ENCODE results near the gene NCS1.

Gene NCS1

DNA sequence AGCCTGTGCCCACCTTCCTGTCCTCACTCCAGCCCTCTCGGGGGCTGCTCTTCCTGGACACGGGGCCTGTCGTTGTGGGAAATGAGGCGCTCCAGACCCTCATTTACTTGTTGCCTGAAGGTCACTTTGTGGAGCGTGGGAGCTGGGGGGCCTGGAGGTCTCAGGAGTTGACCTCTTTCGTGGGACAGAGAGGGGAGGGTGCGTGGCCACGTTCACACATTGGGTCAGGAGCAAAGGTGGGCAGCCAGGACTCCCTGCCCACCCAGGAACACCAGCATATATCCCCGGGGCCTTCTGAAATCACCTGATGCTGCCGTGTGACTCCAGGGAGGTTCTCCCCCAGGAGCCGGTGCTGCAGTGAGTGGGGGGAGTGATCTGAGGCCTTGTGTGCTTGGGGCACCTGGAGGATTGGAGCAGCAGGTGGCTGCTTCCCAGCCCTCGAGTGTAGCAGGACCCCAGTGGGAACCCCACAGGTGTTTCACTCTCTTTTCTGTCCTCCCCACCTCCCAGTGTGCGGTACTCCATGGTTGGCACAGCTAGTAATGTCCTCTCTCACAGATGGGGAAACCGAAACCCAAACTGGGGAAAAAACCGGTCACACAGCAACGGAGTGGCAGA is 20.3 kb downstream of the NCS1 start:
- no peak for DNase-seq (ENCODE audit: low read depth)
- H3K4me3 ChIP-seq (ENCODE audit: low read length), result no peak overlapping the region
- TF ChIP-seq CTCF (IDR thresholded peaks at IDR 0.05; ENCODE audit: insufficient read depth, low read depth, low read length, missing control alignments), result no peak

- no peak overlapping the region for H3K4me3 ChIP-seq (ENCODE audit: low read length)
- no peak for DNase-seq (ENCODE audit: low read depth)
- no peak for TF ChIP-seq CTCF (IDR thresholded peaks at IDR 0.05; ENCODE audit: insufficient read depth, low read depth, low read length, missing control alignments)
These were observed 20.9 kb downstream of the NCS1 start for GRCh38 chr9:130193103-130193502.

DNA sequence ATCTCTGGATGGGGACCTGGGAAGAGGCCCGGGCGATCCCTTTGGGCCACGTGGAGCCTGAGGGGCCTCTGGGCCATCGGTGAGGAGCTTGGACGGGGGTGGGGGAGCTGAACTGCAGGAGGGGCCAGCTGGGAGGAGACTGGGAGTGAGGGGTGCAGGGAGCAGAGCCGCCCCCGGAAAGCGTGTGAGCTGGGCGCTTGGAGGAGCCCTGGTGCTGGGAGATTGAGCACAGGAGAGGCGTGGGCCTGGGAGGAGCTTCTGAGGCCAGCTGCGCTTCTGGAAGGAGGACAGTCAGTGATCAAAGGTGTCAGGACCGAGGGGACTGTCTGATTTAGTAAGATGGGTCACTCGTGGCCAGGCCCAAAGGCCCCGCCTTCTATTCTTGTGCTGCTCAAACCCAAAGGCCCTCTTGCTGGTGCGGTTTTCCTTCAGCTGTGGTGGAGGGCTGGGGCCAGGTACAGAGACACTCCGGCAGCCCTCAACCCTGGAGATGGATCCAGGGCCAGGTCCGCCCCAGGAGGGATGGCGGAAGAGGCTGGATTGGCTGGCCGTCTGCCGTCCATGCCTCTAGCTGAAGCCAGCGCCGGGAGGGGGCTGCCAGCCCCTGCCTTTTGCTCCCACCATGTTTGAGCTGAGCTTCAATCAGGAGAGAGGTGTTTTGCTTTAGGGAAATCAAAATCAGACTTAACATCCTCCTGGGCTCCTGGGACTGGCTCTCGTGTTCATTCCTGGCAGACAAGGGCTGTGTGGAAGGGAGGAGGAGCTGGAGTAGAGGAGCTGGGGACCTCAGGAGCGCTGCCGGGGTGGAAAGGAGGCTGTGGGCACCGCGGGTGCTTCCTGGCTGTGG is 21.6 kb downstream of the NCS1 start:
- TF ChIP-seq CTCF (IDR thresholded peaks at IDR 0.05; ENCODE audit: insufficient read depth, low read depth, low read length, missing control alignments), result no peak
- DNase-seq (ENCODE audit: low read depth), result peak; percentile 35
- no peak overlapping the region for H3K4me3 ChIP-seq (ENCODE audit: low read length)

GRCh38 chr9:130194378-130194932 is 22.3 kb downstream of the NCS1 start:
- DNase-seq (ENCODE audit: low read depth), result peak; percentile 55
- no peak overlapping the region for H3K4me3 ChIP-seq (ENCODE audit: low read length)
- no peak for TF ChIP-seq CTCF (IDR thresholded peaks at IDR 0.05; ENCODE audit: insufficient read depth, low read depth, low read length, missing control alignments)

DNA sequence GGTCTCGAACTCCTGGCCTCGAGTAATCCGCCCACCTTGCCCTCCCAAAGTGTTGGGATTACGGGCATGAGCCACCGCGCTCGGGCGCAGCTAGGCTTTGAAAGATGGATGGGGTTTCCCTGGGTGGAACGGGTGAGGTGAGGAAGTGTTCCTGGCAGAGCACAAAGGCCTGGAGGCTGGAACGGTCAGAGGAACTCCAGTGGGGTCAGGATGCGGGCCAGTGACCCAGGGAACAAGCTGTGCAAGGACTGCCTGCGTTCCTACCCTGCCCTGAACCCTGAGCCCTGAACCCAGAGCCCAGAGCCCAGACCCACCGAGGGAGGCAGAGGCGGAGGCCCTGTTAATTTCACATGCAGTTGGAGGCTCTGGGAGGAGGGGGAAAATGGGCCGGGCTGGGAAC is 23.4 kb downstream of the NCS1 start:
- no peak overlapping the region for H3K4me3 ChIP-seq (ENCODE audit: low read length)
- DNase-seq (ENCODE audit: low read depth), result no peak
- no peak for TF ChIP-seq CTCF (IDR thresholded peaks at IDR 0.05; ENCODE audit: insufficient read depth, low read depth, low read length, missing control alignments)

- DNase-seq (ENCODE audit: low read depth), result no peak
- TF ChIP-seq CTCF (IDR thresholded peaks at IDR 0.05; ENCODE audit: insufficient read depth, low read depth, low read length, missing control alignments), result no peak
- H3K4me3 ChIP-seq (ENCODE audit: low read length), result no peak overlapping the region
These were observed 24.4 kb downstream of the NCS1 start for GRCh38 chr9:130196643-130197042.

All from epithelial cell of esophagus (primary cell).